ENCODE results near the gene SIN3A.
"Not testable (repeated sequence)": the region's sequence is repeated elsewhere in the genome, so short reads cannot be mapped to it uniquely, and the experiment has no call there.

The SIN3A gene

GRCh38 chr15:75335313-75335704 is 116.2 kb downstream of the SIN3A start:
- TF ChIP-seq POLR2A (IDR thresholded peaks at IDR 0.05; ENCODE audit: low read length) (no peak), GATA1 (IDR thresholded peaks at IDR 0.05; ENCODE audit: low read depth, low read length) (no peak)
- DNase-seq: no peak

GRCh38 chr15:75333654-75334419 is 117.7 kb downstream of the SIN3A start:
- not testable (repeated sequence) for DNase-seq

- DNase-seq: not testable (repeated sequence)
Measured at GRCh38 chr15:75332093-75332492, 119.4 kb downstream of the SIN3A start.

GRCh38 chr15:75329571-75329970 is 121.9 kb downstream of the SIN3A start:
- no peak for TF ChIP-seq GATA1 (IDR thresholded peaks at IDR 0.05; ENCODE audit: low read depth, low read length)
- TF ChIP-seq POLR2A (IDR thresholded peaks at IDR 0.05; ENCODE audit: low read length): no peak
- DNase-seq: no peak

DNA sequence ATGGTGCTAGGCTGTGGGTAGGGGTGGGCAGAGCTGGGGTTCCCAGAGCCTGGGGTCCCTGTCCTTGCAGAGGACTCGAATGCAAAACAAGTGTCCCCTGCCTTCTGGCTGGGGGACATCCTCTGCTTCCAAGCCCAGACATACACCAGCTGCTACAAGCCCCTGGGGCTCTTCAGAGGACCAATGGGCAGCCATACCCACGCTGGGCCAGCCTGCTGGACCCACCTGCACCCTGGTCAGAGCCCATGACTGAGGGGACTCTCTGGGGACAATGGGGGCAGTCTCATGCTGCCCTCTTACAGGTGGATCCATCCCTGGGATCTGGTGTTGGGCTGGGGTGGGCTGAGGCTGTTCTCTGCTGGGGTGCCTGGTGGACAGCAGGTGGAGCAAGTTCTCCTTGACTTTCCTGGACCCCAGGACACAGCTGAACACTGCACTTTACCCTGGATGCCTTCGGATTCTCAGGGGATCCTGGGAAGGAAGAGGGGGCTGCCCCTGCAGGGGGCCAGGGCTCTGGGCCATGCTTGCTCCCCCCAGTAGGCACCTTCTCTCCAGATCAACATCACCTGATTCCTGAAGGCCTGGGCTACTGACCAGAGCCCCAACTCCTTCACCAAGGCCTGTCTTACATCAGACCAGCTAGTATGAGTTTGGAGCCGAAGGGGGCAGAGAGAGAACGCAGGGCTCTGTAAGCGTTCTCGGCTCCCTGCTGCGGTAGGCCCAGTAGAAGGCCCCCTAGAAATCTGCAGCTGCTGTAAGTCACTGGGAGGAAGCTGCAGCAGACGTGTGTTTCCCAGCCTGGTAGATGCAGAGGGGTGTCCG is 122.8 kb downstream of the SIN3A start:
- TF ChIP-seq POLR2A (IDR thresholded peaks at IDR 0.05; ENCODE audit: low read length) (no peak), GATA1 (IDR thresholded peaks at IDR 0.05; ENCODE audit: low read depth, low read length) (no peak)
- no peak for DNase-seq

DNA sequence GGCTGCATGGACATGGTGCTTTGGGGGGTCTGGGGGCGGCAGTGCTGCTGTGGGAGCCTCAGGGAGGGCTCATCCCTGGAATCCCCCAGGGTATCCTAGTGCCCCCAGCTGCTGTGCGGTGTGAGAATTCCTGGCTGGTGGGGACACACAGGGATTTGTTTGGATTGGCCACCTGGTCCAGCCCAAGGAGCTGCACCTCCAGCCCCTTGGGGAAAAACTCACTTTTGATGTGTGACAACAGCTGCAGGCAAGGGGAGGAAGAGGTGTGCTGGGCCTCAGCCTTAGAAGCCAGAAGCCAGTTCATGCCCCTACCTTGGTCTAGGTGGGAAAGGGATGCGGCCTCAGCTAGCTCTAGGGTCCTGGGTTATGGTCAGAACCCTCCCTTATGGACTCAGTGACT is 124.0 kb downstream of the SIN3A start:
- TF ChIP-seq GATA1 (IDR thresholded peaks at IDR 0.05; ENCODE audit: low read depth, low read length) (no peak), POLR2A (IDR thresholded peaks at IDR 0.05; ENCODE audit: low read length) (no peak)
- DNase-seq: no peak

DNA sequence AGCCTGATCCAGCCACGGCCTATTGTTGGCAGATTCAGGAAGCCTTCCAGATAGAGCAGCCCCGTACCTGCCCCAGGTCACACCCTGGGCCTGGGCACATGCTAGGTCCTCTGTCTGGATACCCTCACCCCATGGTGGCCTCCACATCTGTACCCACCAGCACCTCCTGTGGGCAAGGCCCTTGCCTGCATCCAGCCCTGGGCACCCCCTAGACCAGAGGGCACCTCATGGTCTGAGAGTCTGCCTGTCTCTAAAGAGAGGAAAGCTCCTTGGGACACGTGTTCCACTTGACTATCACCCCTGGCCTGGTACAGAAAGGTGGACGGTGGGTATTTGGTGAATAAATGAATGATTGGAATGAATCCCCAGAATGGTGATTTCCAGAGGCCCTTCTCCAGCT is 124.5 kb downstream of the SIN3A start:
- no peak for DNase-seq
- TF ChIP-seq GATA1 (IDR thresholded peaks at IDR 0.05; ENCODE audit: low read depth, low read length) (no peak), POLR2A (IDR thresholded peaks at IDR 0.05; ENCODE audit: low read length) (no peak)

DNA sequence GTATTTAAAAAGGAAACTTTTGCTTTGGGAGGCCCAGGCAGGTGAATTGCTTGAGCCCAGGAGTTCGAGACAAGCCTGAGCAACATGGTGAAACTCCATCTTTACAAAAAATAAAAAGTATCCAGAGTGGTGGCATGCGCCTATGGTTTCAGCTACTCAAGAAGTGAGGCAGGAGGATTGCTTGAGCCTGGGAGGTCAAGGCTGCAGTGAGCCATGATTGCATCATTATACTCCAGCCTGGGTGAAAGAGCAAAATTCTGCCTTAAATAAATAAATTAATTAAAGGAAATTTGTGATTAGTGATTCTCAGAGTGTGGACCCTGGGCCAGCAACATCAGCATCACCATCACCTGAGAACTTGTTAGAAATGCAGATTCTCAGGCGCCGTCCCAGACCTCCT is 125.6 kb downstream of the SIN3A start:
- no peak for DNase-seq
- TF ChIP-seq POLR2A (IDR thresholded peaks at IDR 0.05; ENCODE audit: low read length) (no peak), GATA1 (IDR thresholded peaks at IDR 0.05; ENCODE audit: low read depth, low read length) (no peak)

GRCh38 chr15:75321711-75322110 is 129.8 kb downstream of the SIN3A start:
- DNase-seq: no peak
- TF ChIP-seq GATA1 (IDR thresholded peaks at IDR 0.05; ENCODE audit: low read depth, low read length): no peak
- no peak for TF ChIP-seq POLR2A (IDR thresholded peaks at IDR 0.05; ENCODE audit: low read length)

Data from erythroblast (primary cell).